ENCODE measurements around the gene KIF14.

GRCh38 chr1:200626853-200627534, 6.4 kb upstream of the KIF14 start:
- TF ChIP-seq POLR2A (IDR thresholded peaks at IDR 0.05) = no peak
- TF ChIP-seq, protein P1, sequence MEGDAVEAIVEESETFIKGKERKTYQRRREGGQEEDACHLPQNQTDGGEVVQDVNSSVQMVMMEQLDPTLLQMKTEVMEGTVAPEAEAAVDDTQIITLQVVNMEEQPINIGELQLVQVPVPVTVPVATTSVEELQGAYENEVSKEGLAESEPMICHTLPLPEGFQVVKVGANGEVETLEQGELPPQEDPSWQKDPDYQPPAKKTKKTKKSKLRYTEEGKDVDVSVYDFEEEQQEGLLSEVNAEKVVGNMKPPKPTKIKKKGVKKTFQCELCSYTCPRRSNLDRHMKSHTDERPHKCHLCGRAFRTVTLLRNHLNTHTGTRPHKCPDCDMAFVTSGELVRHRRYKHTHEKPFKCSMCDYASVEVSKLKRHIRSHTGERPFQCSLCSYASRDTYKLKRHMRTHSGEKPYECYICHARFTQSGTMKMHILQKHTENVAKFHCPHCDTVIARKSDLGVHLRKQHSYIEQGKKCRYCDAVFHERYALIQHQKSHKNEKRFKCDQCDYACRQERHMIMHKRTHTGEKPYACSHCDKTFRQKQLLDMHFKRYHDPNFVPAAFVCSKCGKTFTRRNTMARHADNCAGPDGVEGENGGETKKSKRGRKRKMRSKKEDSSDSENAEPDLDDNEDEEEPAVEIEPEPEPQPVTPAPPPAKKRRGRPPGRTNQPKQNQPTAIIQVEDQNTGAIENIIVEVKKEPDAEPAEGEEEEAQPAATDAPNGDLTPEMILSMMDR (IDR thresholded peaks at IDR 0.05) = no peak
